Erythroblast (primary cell): ENCODE data around the gene XPO6.
"Not testable (repeated sequence)": the region's sequence is repeated elsewhere in the genome, so short reads cannot be mapped to it uniquely, and the experiment has no call there.

Experiments used
- DNase-seq, 2 experiments: peaks; one replicate each; lab custom pipeline; 2025; lab: John Stamatoyannopoulos, UW
- GATA1 ChIP-seq: IDR thresholded peaks from 2 replicates; pipeline ENCODE4 v1.6.1; 2011; ENCODE audit warnings: low read depth, mild to moderate bottlenecking, control low read depth, low read length, moderate library complexity
- POLR2A ChIP-seq: IDR thresholded peaks from 2 replicates; pipeline ENCODE4 v1.6.1; 2011; ENCODE audit warnings: mild to moderate bottlenecking, low read length

The XPO6 gene

GRCh38 chr16:28117168-28117565, 94.6 kb downstream of the XPO6 start:
- TF ChIP-seq GATA1 (no peak), POLR2A (no peak)
- DNase-seq: no peak

GRCh38 chr16:28115866-28116265, 95.9 kb downstream of the XPO6 start:
- not testable (repeated sequence) for DNase-seq

GRCh38 chr16:28112908-28113307, 98.9 kb downstream of the XPO6 start:
- TF ChIP-seq POLR2A (no peak), GATA1 (no peak)
- no peak for DNase-seq

GRCh38 chr16:28110977-28111376, 100.8 kb downstream of the XPO6 start:
- TF ChIP-seq POLR2A (no peak), GATA1 (no peak)
- DNase-seq: no peak

- peak; percentile 57 to 73 for DNase-seq
- TF ChIP-seq POLR2A (no peak), GATA1 (no peak)
Observed at GRCh38 chr16:28110479-28110878, 101.3 kb downstream of the XPO6 start.

GRCh38 chr16:28110074-28110473, 101.7 kb downstream of the XPO6 start:
- TF ChIP-seq GATA1: no peak
- TF ChIP-seq POLR2A: no peak
- DNase-seq: no peak

GRCh38 chr16:28108590-28109247, 103.0 kb downstream of the XPO6 start:
- TF ChIP-seq POLR2A (no peak), GATA1 (no peak)
- no peak for DNase-seq

GRCh38 chr16:28107232-28107631, 104.5 kb downstream of the XPO6 start:
- TF ChIP-seq GATA1 (no peak), POLR2A (no peak)

GRCh38 chr16:28106467-28107215, 105.1 kb downstream of the XPO6 start:
- DNase-seq: no peak
- TF ChIP-seq POLR2A (no peak), GATA1 (no peak)

More at GRCh38 chr16:28107232-28107631, 104.5 kb downstream of the XPO6 start:
- no peak for DNase-seq

GRCh38 chr16:28105954-28106353, 105.8 kb downstream of the XPO6 start:
- no peak for DNase-seq
- no peak for TF ChIP-seq GATA1
- no peak for TF ChIP-seq POLR2A

- no peak for TF ChIP-seq GATA1
- no peak for TF ChIP-seq POLR2A
Observed at GRCh38 chr16:28105297-28105696, 106.5 kb downstream of the XPO6 start.

GRCh38 chr16:28104404-28104803, 107.4 kb downstream of the XPO6 start:
- DNase-seq: no peak
- TF ChIP-seq GATA1 (no peak), POLR2A (no peak)

More at GRCh38 chr16:28105297-28105696, 106.5 kb downstream of the XPO6 start:
- DNase-seq: no peak

GRCh38 chr16:28103516-28104170, 108.1 kb downstream of the XPO6 start:
- TF ChIP-seq POLR2A (no peak), GATA1 (no peak)
- no peak for DNase-seq

GRCh38 chr16:28101533-28101890, 110.3 kb downstream of the XPO6 start:
- TF ChIP-seq GATA1 (no peak), POLR2A (no peak)
- DNase-seq: no peak
